OCI-LY1 (cell line): ENCODE results near the gene ESRP2.

ENCODE experiments used
- H2AFZ ChIP-seq: fragments of 200-600 bp; sonication (generic), shearing (Covaris generic); 2 replicates; pipeline ENCODE4 v1.6.0; 2014; ENCODE audit warnings: antibody characterized with exemption, mild to moderate bottlenecking, low read length
- H3F3A ChIP-seq: fragments of 200-600 bp; sonication (generic), shearing (Covaris generic); 2 replicates; pipeline ENCODE4 v1.6.0; 2014; ENCODE audit warnings: mild to moderate bottlenecking, antibody characterized with exemption, low read length, moderate library complexity; ENCODE audit not compliant: insufficient read depth
- H3K27ac ChIP-seq: fragments of 200-600 bp; sonication (generic); 2 replicates; pipeline ENCODE4 v1.5.1; 2014; ENCODE audit warnings: low read length, mixed run types, mild to moderate bottlenecking, low read depth; ENCODE audit not compliant: poor library complexity, severe bottlenecking
- H3K27me3 ChIP-seq: fragments of 200-600 bp; sonication (generic); 2 replicates; pipeline ENCODE4 v1.6.0; 2014; ENCODE audit warnings: antibody characterized with exemption, mild to moderate bottlenecking, low read length, moderate library complexity; ENCODE audit not compliant: insufficient read depth
- H3K36me3 ChIP-seq: fragments of 200-600 bp; sonication (generic); 2 replicates; pipeline ENCODE4 v1.6.1; 2014; ENCODE audit warnings: mild to moderate bottlenecking, antibody characterized with exemption, low read length, moderate library complexity, mixed read lengths; ENCODE audit not compliant: insufficient read depth
- H3K4me1 ChIP-seq: fragments of 200-600 bp; sonication (generic); 2 replicates; pipeline ENCODE4 v1.5.1; 2014; ENCODE audit warnings: mild to moderate bottlenecking, low read length, moderate library complexity; ENCODE audit not compliant: insufficient read depth, severe bottlenecking
- H3K4me2 ChIP-seq: fragments of 200-600 bp; sonication (generic), shearing (Covaris generic); 2 replicates; pipeline ENCODE4 v1.6.1; 2014; ENCODE audit warnings: low read length
- H3K4me3 ChIP-seq: fragments of 200-600 bp; sonication (generic); 2 replicates; pipeline ENCODE4 v1.5.1; 2014; ENCODE audit warnings: low read length, low read depth, mild to moderate bottlenecking, mixed read lengths; ENCODE audit not compliant: poor library complexity, severe bottlenecking
- H3K79me2 ChIP-seq: fragments of 200-600 bp; shearing (Covaris generic); 2 replicates; pipeline ENCODE4 v1.6.1; 2016; ENCODE audit warnings: mixed run types, low read length, mixed read lengths; ENCODE audit not compliant: insufficient read depth
- H3K9ac ChIP-seq: fragments of 200-600 bp; sonication (generic), shearing (Covaris generic); 2 replicates; pipeline ENCODE4 v1.6.1; 2014; ENCODE audit warnings: mild to moderate bottlenecking, low read length, mixed read lengths
- H3K9me2 ChIP-seq: fragments of 200-600 bp; sonication (generic), shearing (Covaris generic); 2 replicates; pipeline ENCODE4 v1.6.1; 2014; ENCODE audit warnings: low read depth, mild to moderate bottlenecking, low read length, mixed read lengths
- H3K9me3 ChIP-seq: fragments of 200-600 bp; shearing (Covaris generic); 2 replicates; pipeline ENCODE4 v1.6.1; 2014; ENCODE audit warnings: low read length, mixed read lengths
- H4K20me1 ChIP-seq: fragments of 200-600 bp; sonication (generic), shearing (Covaris generic); 2 replicates; pipeline ENCODE4 v1.6.0; 2016; ENCODE audit warnings: mild to moderate bottlenecking, low read length; ENCODE audit not compliant: insufficient read depth
- EZH2 ChIP-seq: fragments of 200-600 bp; sonication (generic), shearing (Covaris generic); IDR thresholded peaks from 2 replicates; pipeline ENCODE4 v1.8.0; 2017; ENCODE audit warnings: borderline replicate concordance, mixed run types, mild to moderate bottlenecking, antibody characterized with exemption, low read length, moderate library complexity, mixed read lengths
- TF ChIP-seq, protein P1 (sequence below): fragments of 200-600 bp; sonication (generic), shearing (Covaris generic); IDR thresholded peaks from 2 replicates; pipeline ENCODE4 v1.5.1; 2017; ENCODE audit warnings: mild to moderate bottlenecking, antibody characterized with exemption, low read length, moderate library complexity, mixed read lengths

The ESRP2 gene

GRCh38 chr16:68183046-68183445 is 52.9 kb downstream of the ESRP2 start:
- Histone ChIP-seq H3K9ac (no peak overlapping the region), H3K4me3 (no peak overlapping the region), H3K36me3 (peaks cover 64% of the 10 kb centered on the region), H3F3A (no peaks in the 10 kb centered on the region), H3K4me1 (no peaks in the 10 kb centered on the region), H2AFZ (no peak overlapping the region), H3K4me2 (no peak overlapping the region), H3K27me3 (no peaks in the 10 kb centered on the region), H3K79me2 (no peaks in the 10 kb centered on the region), H3K9me3 (no peaks in the 10 kb centered on the region), H3K27ac (no peak overlapping the region), H3K9me2 (no peaks in the 10 kb centered on the region), H4K20me1 (no peaks in the 10 kb centered on the region)
- TF ChIP-seq, protein P1, sequence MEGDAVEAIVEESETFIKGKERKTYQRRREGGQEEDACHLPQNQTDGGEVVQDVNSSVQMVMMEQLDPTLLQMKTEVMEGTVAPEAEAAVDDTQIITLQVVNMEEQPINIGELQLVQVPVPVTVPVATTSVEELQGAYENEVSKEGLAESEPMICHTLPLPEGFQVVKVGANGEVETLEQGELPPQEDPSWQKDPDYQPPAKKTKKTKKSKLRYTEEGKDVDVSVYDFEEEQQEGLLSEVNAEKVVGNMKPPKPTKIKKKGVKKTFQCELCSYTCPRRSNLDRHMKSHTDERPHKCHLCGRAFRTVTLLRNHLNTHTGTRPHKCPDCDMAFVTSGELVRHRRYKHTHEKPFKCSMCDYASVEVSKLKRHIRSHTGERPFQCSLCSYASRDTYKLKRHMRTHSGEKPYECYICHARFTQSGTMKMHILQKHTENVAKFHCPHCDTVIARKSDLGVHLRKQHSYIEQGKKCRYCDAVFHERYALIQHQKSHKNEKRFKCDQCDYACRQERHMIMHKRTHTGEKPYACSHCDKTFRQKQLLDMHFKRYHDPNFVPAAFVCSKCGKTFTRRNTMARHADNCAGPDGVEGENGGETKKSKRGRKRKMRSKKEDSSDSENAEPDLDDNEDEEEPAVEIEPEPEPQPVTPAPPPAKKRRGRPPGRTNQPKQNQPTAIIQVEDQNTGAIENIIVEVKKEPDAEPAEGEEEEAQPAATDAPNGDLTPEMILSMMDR, result no peak
- no peak for TF ChIP-seq EZH2

DNA sequence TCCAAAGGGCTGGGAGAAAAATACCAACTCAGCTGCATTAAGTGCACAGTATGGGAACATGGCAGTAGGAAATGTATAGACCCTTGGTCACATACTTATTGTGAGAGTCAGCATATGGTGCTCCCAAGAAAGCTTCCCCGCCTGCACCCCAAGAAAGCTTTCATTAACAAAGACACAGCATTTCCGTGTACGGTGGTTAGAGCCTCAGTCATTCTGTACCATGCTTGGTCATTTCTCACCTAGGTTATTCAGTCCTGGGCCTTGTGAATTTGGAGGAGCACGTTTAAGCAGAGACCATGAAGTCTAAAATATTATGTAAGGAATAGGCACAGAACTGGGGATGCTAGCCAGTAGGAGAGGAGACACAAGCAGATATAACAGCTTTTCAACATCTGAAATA is 56.1 kb downstream of the ESRP2 start:
- H3F3A ChIP-seq, result no peaks in the 10 kb centered on the region
- no peaks in the 10 kb centered on the region for H4K20me1 ChIP-seq
- H3K27me3 ChIP-seq, result no peaks in the 10 kb centered on the region
- no peaks in the 10 kb centered on the region for H3K9me2 ChIP-seq
- H3K27ac ChIP-seq, result no peak overlapping the region
- H3K9me3 ChIP-seq, result no peaks in the 10 kb centered on the region
- H3K79me2 ChIP-seq, result no peaks in the 10 kb centered on the region
- no peak for TF ChIP-seq EZH2
- TF ChIP-seq, protein P1, result no peak
- no peak overlapping the region for H3K9ac ChIP-seq
- no peak overlapping the region for H3K4me2 ChIP-seq
- no peaks in the 10 kb centered on the region for H3K4me1 ChIP-seq
- H3K4me3 ChIP-seq, result no peak overlapping the region
- H3K36me3 ChIP-seq, result peaks cover 39% of the 10 kb centered on the region
- no peak overlapping the region for H2AFZ ChIP-seq

- no peak overlapping the region for H3K4me2 ChIP-seq
- H3F3A ChIP-seq, result no peaks in the 10 kb centered on the region
- H3K4me3 ChIP-seq, result no peak overlapping the region
- no peak overlapping the region for H3K9ac ChIP-seq
- no peaks in the 10 kb centered on the region for H3K4me1 ChIP-seq
- no peaks in the 10 kb centered on the region for H3K27me3 ChIP-seq
- H3K9me3 ChIP-seq, result no peaks in the 10 kb centered on the region
- TF ChIP-seq, protein P1, result no peak
- no peak for TF ChIP-seq EZH2
- H3K36me3 ChIP-seq, result peaks cover 40% of the 10 kb centered on the region
- H3K79me2 ChIP-seq, result no peaks in the 10 kb centered on the region
- no peak overlapping the region for H3K27ac ChIP-seq
- no peaks in the 10 kb centered on the region for H4K20me1 ChIP-seq
- H3K9me2 ChIP-seq, result no peaks in the 10 kb centered on the region
- H2AFZ ChIP-seq, result no peak overlapping the region
Measured at GRCh38 chr16:68179196-68179795, 56.6 kb downstream of the ESRP2 start.
